GM19193 (cell line): ENCODE results near the gene PRR11.

Experiments
- POLR2A ChIP-seq: IDR thresholded peaks from 4 replicates; pipeline ENCODE4 v1.6.1; 2011; ENCODE audit not compliant: insufficient read depth, insufficient read length; ENCODE audit errors: extremely low read depth

The PRR11 gene

DNA sequence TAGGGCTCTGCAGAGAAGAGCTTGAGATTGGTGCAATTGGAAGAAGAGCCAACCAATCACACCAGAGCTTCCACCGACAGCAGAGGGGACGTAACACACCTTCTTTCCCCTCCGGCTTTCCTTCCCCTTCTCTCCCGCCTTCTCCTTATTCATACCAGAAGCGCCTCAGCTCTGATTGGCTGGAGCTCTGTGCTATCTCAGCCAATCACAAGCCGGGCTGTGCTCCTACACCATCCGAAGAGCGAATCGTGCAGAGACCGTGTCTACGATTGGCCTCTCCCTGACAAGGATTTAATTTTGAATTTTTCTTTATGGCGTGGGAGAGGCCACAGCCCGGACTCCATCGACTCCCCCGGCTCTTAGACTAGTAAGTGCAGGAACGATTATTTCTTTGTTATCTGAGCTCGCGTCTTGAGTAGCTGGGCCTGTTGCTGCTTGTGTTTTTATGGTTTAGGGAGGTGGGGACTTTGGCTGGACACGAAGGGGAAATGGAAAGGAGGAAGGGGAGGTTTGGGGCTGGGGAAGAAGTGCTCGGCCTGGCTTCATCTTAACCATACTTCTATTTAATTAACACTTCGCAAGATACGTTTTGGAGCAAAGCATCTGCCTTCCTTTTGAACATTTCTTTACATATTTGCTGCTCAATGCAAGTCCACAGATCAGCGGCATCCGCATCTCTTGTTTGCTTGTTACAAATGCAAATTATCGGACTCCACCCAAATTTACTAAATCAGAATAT lies at the start of gene PRR11:
PRR11 (plus strand) TSS at position 308 of the 739 bp plus-strand sequence. CDS start 14,007 bp downstream, outside the sequence.
- TF ChIP-seq POLR2A: peak; percentile 31

DNA sequence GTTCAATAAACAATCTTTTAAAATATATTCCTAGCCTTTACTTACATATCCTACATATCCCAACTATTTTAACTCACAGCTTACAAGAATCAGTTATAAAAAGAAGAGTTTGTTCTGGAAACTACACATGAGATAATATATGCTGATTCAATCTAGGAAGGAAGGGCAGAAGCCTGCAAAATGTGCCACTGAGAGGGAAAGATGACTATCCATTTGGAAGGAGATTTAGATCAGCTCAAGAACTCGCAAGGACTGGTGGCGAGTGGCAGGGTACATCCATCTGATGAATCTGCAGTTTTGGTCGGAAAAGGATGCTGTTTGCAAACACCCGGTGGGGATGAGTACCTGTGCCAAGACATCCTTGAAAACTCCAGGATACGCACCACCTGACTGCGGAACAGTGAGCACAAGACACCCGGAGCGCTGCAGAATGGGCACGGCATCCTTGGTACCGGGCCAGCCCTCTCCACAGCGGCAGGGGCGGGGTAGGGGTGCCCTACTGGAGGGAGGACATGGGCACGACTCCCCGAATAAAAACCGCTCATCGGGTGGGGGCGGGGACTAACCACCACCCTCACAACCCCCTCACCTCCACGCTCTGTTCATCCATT lies 49.6 kb upstream of the PRR11 start:
- TF ChIP-seq POLR2A: no peak

DNA sequence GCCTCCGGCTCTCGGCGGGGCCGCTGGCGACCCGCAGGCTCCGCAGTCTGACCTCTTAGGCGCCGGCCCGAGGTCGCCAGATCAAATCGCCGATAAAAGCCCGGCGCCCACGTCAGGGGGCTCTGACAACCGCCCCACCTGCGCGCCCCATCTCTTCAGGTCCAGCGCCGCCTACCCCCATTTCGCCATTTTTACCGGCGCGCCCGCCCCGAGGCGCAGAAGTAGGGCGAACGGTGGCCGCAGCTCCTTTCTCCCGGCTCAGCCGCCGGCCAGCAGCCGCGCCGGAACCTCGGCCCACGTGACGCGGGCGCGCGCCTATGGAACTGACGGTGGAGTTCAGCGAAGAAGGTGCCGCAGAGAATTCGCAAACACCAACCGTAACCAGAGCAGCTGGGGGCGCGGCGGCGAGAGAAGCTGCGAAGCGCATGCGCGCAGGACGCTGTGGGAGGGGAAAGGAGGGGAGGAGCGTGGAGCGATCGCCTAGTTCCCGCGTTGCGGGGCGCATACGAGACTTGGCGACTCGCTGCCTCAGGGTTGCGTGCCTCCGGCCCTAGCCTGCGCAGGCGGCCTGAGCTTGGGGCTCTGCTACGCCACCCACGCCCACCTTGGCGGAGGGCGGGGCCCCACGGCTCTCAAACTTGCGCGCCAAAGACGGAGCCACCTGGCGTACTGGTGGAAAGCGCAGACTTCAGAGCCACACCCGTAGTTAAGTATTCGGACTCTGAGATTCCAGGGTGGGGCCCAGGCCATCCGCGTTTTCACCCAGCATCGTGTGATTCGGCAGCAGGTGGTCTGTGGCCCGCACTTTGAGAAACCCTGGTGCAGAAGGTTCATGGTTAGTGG lies 48.9 kb upstream of the PRR11 start, which contains the start of gene TRIM37:
TRIM37 (minus strand) TSS at position 418 of the 843 bp plus-strand sequence. CDS start 419 bp downstream, outside the sequence.
- TF ChIP-seq POLR2A: peak; percentile 84

- TF ChIP-seq POLR2A: no peak
Measured at GRCh38 chr17:59107306-59107670, 48.3 kb upstream of the PRR11 start.

- no peak for TF ChIP-seq POLR2A
Measured at GRCh38 chr17:59108400-59109102, 47.0 kb upstream of the PRR11 start.

- no peak for TF ChIP-seq POLR2A
Measured at GRCh38 chr17:59110973-59111372, 44.6 kb upstream of the PRR11 start.

DNA sequence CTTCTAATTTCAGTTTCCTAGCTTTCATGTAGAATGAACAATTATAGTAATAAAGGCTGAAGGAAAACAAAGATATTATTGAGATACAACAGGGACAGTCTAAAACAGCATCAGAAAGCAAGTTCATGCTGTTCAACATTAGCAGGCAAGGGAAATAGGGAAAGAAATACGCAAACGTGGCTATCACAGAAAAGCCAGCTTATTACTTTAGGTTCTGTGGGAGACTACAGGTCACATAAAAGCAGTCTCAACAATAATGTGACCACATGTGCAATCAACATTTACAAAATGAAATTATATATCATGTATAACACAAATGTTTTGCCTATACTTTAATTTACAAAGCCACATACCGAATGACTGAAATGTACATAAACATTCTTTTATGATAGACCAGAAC lies 44.0 kb upstream of the PRR11 start:
- TF ChIP-seq POLR2A: no peak

DNA sequence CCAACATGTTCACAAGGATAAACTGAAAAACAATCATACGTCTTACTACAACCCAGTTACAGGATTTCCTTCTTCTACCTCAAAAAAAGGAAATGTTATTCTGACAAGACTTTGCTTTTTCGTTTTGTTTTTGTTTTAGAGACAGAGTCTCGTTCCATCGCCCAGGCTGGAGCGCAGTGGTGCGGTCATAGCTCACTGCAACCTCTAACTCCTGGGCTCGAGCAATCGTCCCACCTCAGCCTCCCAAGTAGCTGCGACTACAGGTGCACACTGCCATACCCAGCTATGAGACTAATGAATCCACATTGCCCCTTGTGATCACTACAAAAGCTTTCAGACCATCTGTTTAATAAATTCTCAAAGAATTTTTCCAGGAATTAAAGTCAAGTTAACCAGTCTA lies 40.1 kb upstream of the PRR11 start:
- no peak for TF ChIP-seq POLR2A

GRCh38 chr17:59121901-59122480 lies 33.6 kb upstream of the PRR11 start:
- TF ChIP-seq POLR2A: no peak

DNA sequence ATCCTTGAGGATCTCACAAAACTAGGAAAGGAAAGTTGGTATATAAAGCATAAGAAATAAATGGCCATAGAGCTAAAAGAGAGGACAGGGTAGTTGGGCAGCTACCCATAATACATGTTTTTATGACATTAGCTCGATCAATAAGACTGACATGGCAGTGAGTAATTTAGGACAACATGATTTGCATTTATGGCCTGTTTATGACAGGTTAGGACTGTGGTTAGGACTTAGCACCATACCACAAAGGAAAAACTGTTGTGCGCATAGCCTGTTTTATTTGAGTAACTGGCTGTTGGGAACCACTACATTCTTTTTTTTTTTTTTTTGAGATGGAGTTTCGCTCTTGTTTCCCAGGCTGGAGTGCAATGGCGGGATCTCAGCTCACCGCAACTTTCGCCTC lies 30.9 kb upstream of the PRR11 start:
- TF ChIP-seq POLR2A: no peak

DNA sequence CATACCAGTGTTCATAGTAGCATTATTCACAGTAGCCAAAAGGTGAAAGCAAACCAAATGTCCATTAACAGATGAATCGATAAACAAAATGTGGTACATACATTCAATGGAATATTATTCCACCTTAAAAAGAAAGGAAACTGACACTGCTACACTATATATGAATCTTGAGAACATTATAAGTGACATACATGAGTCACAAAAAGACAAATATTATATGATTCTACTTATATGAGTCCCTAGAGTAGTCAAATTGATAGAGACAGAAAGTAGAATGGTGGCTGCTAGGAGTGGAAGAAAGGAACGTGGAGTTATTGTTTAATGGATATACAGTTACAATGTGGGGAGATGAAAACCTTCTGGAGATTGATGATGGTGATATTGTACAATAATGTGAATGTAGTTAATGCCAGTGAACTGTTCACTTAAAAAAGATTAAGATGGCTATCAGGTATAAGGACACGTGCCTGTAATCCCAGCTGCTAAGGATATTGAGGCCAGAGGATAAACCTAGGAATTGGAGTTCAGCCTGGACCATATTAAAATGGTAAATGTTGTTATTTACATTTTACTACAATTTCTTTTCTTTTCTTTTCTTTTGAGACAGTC lies 28.6 kb upstream of the PRR11 start:
- no peak for TF ChIP-seq POLR2A

DNA sequence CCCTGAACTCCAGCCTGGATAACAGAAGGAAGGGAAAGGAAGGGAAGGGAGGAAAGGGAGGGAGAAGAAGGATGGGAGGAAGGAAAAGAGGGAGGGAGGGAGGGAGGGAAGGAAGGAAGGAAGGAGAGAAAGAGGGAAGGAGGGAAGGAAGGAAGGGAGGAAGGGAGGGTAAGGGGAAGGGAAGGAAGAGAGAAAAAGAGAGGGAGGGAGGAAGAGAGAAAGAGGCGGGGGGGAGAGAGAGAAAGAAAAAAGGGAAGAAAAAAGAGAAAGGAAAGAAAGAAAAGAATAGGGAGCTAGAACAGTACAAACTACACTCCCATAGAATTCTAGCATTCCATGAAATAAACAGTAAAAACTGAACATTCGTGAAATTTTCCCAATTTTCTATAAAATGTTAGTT lies 25.7 kb upstream of the PRR11 start:
- TF ChIP-seq POLR2A: no peak

DNA sequence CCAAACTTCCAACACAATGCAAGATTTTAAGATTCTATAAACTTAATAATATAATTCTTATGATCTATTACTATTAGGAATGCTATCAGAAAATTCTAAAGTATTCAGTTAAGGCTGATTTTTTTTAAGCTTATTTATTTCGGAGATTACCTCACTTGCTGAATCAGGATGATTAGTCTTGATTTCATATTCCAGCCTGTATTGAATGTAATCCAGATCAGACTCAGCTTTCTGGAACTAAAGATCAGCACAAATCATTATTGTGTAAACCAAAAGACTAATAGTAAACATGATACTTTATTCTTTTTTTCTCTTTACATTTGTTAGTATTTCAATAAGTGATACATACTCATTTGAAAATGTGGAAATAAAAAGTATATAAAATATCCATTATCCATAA lies 24.4 kb upstream of the PRR11 start:
- TF ChIP-seq POLR2A: no peak

- no peak for TF ChIP-seq POLR2A
Measured at GRCh38 chr17:59139939-59140338, 15.6 kb upstream of the PRR11 start.
